ENCODE measurements around the gene TTC4.

Gene TTC4

DNA sequence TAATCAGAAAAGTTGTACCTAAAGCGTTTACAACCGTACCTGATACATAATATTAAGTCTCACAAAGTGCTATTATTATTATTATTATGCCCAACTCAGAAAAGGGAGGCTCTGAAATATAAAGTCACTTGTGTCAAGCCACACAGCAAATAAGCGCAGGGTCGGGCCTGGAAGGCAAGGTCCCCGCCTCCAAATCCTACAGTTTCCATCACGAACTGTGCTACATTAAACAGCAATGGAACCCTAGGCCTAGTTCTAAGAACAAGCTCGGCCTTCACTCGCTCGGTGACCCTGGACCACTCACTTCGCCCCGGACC lies 48.1 kb downstream of the TTC4 start:
- DNase-seq (ENCODE audit: low read depth): no peak
- TF ChIP-seq, protein P1, sequence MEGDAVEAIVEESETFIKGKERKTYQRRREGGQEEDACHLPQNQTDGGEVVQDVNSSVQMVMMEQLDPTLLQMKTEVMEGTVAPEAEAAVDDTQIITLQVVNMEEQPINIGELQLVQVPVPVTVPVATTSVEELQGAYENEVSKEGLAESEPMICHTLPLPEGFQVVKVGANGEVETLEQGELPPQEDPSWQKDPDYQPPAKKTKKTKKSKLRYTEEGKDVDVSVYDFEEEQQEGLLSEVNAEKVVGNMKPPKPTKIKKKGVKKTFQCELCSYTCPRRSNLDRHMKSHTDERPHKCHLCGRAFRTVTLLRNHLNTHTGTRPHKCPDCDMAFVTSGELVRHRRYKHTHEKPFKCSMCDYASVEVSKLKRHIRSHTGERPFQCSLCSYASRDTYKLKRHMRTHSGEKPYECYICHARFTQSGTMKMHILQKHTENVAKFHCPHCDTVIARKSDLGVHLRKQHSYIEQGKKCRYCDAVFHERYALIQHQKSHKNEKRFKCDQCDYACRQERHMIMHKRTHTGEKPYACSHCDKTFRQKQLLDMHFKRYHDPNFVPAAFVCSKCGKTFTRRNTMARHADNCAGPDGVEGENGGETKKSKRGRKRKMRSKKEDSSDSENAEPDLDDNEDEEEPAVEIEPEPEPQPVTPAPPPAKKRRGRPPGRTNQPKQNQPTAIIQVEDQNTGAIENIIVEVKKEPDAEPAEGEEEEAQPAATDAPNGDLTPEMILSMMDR (IDR thresholded peaks at IDR 0.05; ENCODE audit: control insufficient read depth, insufficient read depth, low read depth, low read length, missing control alignments): no peak
- H3K4me3 ChIP-seq (ENCODE audit: control insufficient read depth, low read depth, low read length): peak overlapping the region; percentile 87

DNA sequence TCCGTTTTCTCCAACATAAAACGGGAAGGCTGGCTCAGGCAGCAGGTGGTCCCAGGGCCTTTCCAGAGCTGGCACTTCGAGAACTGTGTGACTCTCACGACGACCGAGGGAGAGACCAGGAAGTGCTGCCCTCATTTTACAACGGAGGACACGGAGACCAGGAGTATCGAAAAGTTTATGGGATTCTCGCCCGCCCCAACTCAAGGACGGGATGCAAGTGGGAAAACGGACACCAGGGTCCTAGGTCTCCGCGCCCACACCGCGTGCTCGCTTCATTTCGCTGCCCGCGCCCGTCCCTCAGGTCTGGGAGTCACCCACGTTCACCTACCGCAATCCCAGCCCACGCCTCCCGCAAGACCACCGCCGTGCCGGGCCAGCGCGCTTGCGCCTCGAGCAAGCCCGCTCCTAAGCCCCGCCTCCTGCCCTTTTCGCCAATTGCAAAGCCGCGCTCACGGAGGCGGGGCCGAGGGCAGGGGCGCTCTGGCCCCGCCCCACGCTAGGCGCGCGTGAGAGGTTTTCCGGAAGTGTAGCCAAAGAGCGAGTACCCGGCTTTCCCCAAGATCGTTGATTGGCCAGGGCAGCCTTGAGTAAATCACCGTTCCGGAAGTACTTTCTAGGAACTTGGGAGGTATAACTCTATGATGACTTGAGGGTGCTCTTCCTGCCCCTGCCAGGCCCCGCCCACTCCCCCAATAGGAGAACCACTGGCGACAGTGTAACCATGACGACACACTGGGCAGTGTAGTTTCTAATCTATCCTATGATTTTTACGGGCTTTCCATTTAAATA lies 48.7 kb downstream of the TTC4 start, which contains the start of gene PARS2:
TSS of gene PARS2 (minus strand) at position 391 of the 789 bp plus-strand sequence. CDS start 5,362 bp downstream, outside the sequence.
- DNase-seq (ENCODE audit: low read depth): peak; percentile 99
- peak within 1 kb of the TSS; percentile 87 for H3K4me3 ChIP-seq (ENCODE audit: control insufficient read depth, low read depth, low read length)
- TF ChIP-seq, protein P1 (IDR thresholded peaks at IDR 0.05; ENCODE audit: control insufficient read depth, insufficient read depth, low read depth, low read length, missing control alignments): no peak

DNA sequence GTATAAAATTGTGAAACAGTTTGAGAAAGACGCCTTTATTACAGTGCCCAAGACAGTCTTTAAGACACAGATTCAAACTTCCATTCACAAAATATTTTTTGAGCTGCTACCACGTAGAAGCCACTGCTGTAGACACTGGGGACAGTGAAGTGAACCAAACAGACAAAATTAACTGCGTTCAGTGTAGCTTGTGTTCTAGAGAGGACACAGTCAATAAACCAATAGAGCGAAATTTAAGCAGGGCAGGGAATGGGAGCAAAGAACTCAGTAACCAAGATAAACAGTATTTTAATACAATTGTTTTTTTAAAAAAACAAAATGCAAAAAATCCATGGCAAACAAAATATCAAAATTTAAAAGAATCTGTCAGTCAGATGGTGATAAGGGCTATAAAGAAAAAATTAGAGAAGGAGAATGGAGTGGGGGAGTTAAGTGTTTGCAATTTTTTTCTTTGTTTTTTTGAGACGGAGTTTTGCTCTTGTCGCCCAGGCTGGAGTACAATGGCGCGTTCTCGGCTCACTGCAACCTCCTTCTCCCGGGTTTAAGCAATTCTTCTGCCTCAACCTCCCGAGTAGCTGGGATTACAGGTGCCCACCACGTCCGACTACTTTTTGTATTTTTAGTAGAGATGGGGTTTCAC lies 49.4 kb downstream of the TTC4 start:
- H3K4me3 ChIP-seq (ENCODE audit: control insufficient read depth, low read depth, low read length): peak overlapping the region; percentile 32
- TF ChIP-seq, protein P1 (IDR thresholded peaks at IDR 0.05; ENCODE audit: control insufficient read depth, insufficient read depth, low read depth, low read length, missing control alignments): no peak
- no peak for DNase-seq (ENCODE audit: low read depth)

DNA sequence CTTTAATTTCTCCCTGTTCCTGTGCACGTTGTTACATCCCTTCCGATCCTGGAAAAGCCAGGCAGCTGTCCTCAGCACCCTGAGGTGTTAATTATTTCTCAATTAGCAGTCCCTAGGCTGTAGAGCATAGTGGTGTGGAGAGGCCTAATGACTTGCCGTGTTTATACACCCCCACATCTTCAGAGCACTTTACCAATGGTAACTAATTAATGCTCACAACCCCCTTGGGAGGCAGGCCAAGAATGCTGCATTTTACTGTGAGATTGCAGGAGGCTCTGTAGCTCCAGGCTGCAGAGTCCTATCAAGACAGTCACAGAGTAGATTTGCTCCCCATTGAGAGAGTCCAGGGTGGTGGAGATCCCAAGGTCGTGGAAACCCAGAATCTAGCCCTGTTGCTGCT lies 51.1 kb downstream of the TTC4 start:
- H3K4me3 ChIP-seq (ENCODE audit: control insufficient read depth, low read depth, low read length): no peak overlapping the region
- DNase-seq (ENCODE audit: low read depth): no peak
- TF ChIP-seq, protein P1 (IDR thresholded peaks at IDR 0.05; ENCODE audit: control insufficient read depth, insufficient read depth, low read depth, low read length, missing control alignments): no peak

DNA sequence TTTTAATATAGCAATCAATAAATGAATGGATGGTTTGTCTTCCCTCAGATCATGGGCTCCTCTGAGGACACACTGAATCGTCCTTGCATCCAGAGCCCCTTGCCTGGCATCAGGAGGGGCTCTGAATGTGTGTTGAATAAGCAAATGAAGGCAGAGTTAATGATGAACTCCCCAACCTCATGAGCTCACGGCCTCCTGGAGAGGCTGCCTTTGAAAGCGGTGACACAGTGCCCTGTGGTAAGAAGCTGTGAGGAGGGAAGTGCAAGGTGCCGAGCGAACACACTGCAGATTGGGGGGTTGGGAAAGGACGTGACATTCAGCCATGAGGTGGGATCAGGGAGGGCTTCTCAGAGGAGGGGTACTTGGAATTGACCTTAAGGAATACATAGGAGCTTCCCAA lies 51.9 kb downstream of the TTC4 start:
- DNase-seq (ENCODE audit: low read depth): no peak
- TF ChIP-seq, protein P1 (IDR thresholded peaks at IDR 0.05; ENCODE audit: control insufficient read depth, insufficient read depth, low read depth, low read length, missing control alignments): no peak
- H3K4me3 ChIP-seq (ENCODE audit: control insufficient read depth, low read depth, low read length): no peak overlapping the region

DNA sequence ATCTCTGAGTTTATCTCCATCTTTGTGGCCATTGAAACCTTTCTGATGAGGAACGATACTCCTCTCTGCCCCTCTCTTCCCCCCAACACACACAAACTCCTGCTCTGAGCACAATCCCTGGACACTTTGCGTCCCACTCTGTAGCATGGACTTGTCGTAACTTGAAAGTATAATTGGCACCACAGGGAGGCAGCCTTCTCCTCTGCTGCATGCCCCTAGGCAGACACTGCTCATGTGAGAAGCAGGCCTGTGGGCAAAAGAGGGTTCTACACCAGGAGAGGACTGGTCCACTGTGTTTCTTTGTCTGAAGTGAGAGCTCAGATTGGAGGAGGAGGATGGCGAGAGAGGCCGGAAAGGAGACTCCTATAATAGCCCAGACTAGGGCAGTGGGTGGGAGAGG lies 52.4 kb downstream of the TTC4 start:
- H3K4me3 ChIP-seq (ENCODE audit: control insufficient read depth, low read depth, low read length): no peak overlapping the region
- DNase-seq (ENCODE audit: low read depth): peak; percentile 2
- TF ChIP-seq, protein P1 (IDR thresholded peaks at IDR 0.05; ENCODE audit: control insufficient read depth, insufficient read depth, low read depth, low read length, missing control alignments): peak; percentile 21
